Natural killer cell (primary cell): ENCODE data around the gene MYO9A. TPM values are rescaled to one million over a fixed set of nuclear protein-coding genes. Genes with fewer than 3 reads are reported as not detected.

Experiments
- ATAC-seq, 3 donors: fragments of 150-1000 bp in 2 of 3; fragments of 200-7000 bp in 1 of 3; cut with Tn5 transposase; 1 replicate in 1 of 3; 2 replicates in 2 of 3; pipeline ENCODE4 v1.10.0; 2021; ENCODE audit warnings: mild to moderate bottlenecking in 2 of 3, moderate library complexity in 2 of 3
- DNase-seq, 2 donors: peaks; one replicate each; pipeline versions ENCODE4 v3.0.0 to v3.0.0-alpha.2; 2013 to 2021; ENCODE audit warnings: mixed read lengths in 1 of 2
- H3K27ac ChIP-seq: one replicate; pipeline ENCODE4 v1.5.1; 2013; ENCODE audit warnings: mild to moderate bottlenecking, low read length
- H3K27me3 ChIP-seq: one replicate; pipeline ENCODE4 v1.6.1; 2013; ENCODE audit warnings: low read length; ENCODE audit not compliant: control insufficient read depth, insufficient read depth
- H3K36me3 ChIP-seq: one replicate; pipeline ENCODE4 v1.6.1; 2013; ENCODE audit warnings: low read length; ENCODE audit not compliant: control insufficient read depth, insufficient read depth
- H3K4me1 ChIP-seq: one replicate; pipeline ENCODE4 v1.6.1; 2013; ENCODE audit warnings: low read length; ENCODE audit not compliant: control insufficient read depth, insufficient read depth
- H3K4me3 ChIP-seq: one replicate; pipeline ENCODE4 v1.5.1; 2013; ENCODE audit warnings: low read length
- H3K9me3 ChIP-seq: one replicate; pipeline ENCODE4 v1.6.1; 2013; ENCODE audit warnings: low read length; ENCODE audit not compliant: control insufficient read depth, insufficient read depth
- H3K27ac Mint-ChIP-seq, 2 donors: one replicate each; pipeline ENCODE4 v1.8.0; 2022; ENCODE audit warnings: mild to moderate bottlenecking in 2 of 2, mixed read lengths in 2 of 2, moderate library complexity in 1 of 2
- H3K27me3 Mint-ChIP-seq, 2 donors: one replicate each; pipeline ENCODE4 v1.8.0; 2022; ENCODE audit warnings: low read depth in 2 of 2, mixed read lengths in 2 of 2
- H3K36me3 Mint-ChIP-seq: one replicate; pipeline ENCODE4 v1.8.0; 2022; ENCODE audit warnings: mixed read lengths
- H3K4me1 Mint-ChIP-seq, 2 donors: one replicate each; pipeline ENCODE4 v1.8.0; 2022; ENCODE audit warnings: mixed read lengths in 2 of 2
- H3K4me3 Mint-ChIP-seq: one replicate; pipeline ENCODE4 v1.8.0; 2022; ENCODE audit warnings: mild to moderate bottlenecking, moderate library complexity, mixed read lengths
- H3K9me3 Mint-ChIP-seq, 2 donors: one replicate each; pipeline ENCODE4 v1.8.0; 2022; ENCODE audit warnings: mixed read lengths in 2 of 2
- WGBS: methylation state at CpG from one replicate; pipeline ENCODE4 v1.1.7; 2013; ENCODE audit warnings: missing lambda C conversion rate; ENCODE audit not compliant: insufficient coverage; 5-methylcytosine and 5-hydroxymethylcytosine counted together
- intact Hi-C: fragments of 100-400 bp; cut with micrococcal nuclease; formaldehyde crosslinking; loops from one replicate; pipeline ENCODE4 v1.14.2; 2022
- total RNA-seq, 4 donors: library from RNA; stranded (reverse); fragments of 120-200 nt in 1 of 4; gene quantifications; one replicate each; pipeline versions ENCODE4 v1.2.3 to v1.2.4, GENCODE V29; 2013 to 2022
- TF ChIP-seq, protein P1 (sequence below): fragments of 200-600 bp; IDR thresholded peaks from one replicate; pipeline ENCODE4 v1.8.0; 2022; ENCODE audit warnings: antibody characterized with exemption

The MYO9A gene
- total RNA-seq, 3 donors from 2014 or later (not counting 1 experiment from before 2014, with no cell fraction given): 36.3 to 40.4 (median 37.3) TPM

DNA sequence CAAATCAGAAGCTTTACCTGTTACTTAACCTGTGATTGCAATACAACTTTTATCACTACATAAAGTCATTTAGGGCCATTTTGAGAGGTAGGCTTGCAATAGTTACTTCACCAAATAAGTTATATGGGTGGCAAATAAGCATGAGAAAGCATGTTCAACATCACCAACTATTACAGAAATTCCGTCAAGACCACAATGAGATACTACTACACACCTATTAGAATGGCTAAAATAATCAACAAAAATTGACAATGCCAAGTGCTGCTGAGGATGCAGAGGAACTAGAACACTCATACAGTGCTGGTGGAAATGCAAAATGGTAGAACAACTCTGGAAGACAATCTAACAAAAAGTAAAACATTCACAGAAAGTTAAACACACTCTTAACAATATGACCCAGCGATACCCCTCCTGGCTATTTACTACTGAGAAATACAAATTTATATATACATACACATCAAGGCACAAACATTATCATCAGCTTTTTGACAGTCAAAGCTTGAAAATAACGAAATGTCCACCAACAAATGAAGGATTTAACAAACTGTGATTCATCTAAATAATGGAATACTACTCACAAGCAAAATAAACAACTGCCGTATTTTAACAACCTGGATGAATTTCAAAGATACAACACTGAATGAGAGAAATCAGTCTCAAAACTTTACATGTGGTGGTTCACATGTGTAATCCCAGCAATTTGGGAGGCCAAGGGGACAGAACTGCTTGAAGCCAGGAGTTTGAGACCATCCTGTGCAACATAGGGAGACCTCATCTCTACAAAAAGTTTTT lies 82.9 kb downstream of the MYO9A start:
- ATAC-seq (no peak), DNase-seq (no peak)
- no peak overlapping the region for H3K27ac Mint-ChIP-seq
- Histone ChIP-seq H3K36me3 (no peaks in the 10 kb centered on the region), H3K9me3 (no peaks in the 10 kb centered on the region), H3K27ac (no peak overlapping the region), H3K4me3 (no peak overlapping the region), H3K27me3 (no peaks in the 10 kb centered on the region), H3K4me1 (no peaks in the 10 kb centered on the region)
- WGBS: 92% methylated on average over 4 of the region's 4 CpGs
- intact Hi-C loops: no loop called here
- TF ChIP-seq, protein P1, sequence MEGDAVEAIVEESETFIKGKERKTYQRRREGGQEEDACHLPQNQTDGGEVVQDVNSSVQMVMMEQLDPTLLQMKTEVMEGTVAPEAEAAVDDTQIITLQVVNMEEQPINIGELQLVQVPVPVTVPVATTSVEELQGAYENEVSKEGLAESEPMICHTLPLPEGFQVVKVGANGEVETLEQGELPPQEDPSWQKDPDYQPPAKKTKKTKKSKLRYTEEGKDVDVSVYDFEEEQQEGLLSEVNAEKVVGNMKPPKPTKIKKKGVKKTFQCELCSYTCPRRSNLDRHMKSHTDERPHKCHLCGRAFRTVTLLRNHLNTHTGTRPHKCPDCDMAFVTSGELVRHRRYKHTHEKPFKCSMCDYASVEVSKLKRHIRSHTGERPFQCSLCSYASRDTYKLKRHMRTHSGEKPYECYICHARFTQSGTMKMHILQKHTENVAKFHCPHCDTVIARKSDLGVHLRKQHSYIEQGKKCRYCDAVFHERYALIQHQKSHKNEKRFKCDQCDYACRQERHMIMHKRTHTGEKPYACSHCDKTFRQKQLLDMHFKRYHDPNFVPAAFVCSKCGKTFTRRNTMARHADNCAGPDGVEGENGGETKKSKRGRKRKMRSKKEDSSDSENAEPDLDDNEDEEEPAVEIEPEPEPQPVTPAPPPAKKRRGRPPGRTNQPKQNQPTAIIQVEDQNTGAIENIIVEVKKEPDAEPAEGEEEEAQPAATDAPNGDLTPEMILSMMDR: no peak
- no peaks in the 10 kb centered on the region for H3K27me3 Mint-ChIP-seq
- no peak overlapping the region for H3K4me3 Mint-ChIP-seq
- peaks cover 16 to 24% of the 10 kb centered on the region in 2 donors for H3K4me1 Mint-ChIP-seq
- peaks cover 0 to 4% of the 10 kb centered on the region in 2 donors for H3K9me3 Mint-ChIP-seq
- no peaks in the 10 kb centered on the region for H3K36me3 Mint-ChIP-seq

DNA sequence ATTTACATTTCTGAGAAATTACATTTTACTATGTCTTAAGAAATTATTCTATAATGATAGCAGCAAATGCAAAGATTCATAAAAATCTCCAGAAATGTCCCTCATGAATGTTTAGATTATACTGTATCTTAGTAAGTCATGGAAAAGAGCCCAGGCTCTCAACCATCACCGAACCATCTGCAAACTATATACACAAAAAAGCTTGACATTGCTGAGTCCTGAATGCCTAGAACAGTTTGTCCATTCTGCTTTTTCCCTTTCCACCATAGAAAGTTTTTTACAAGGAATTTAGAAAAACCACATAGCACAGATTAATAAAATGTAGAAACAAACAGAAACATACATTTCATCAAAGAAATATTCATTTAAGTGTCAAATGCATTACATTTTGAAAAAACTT lies 83.6 kb downstream of the MYO9A start:
- Histone ChIP-seq H3K4me3 (no peak overlapping the region), H3K4me1 (no peaks in the 10 kb centered on the region), H3K9me3 (no peaks in the 10 kb centered on the region), H3K36me3 (no peaks in the 10 kb centered on the region), H3K27ac (no peak overlapping the region), H3K27me3 (no peaks in the 10 kb centered on the region)
- 100% methylated on average over 1 of the region's 1 CpG for WGBS
- Mint-ChIP-seq H3K4me3 (no peak overlapping the region), H3K4me1 (peaks cover 16 to 24% of the 10 kb centered on the region in 2 donors), H3K9me3 (peaks cover 0 to 4% of the 10 kb centered on the region in 2 donors), H3K27me3 (no peaks in the 10 kb centered on the region), H3K36me3 (no peaks in the 10 kb centered on the region), H3K27ac (no peak overlapping the region)
- no peak for DNase-seq
- TF ChIP-seq, protein P1: no peak
- intact Hi-C loops: no loop called here
- no peak for ATAC-seq

DNA sequence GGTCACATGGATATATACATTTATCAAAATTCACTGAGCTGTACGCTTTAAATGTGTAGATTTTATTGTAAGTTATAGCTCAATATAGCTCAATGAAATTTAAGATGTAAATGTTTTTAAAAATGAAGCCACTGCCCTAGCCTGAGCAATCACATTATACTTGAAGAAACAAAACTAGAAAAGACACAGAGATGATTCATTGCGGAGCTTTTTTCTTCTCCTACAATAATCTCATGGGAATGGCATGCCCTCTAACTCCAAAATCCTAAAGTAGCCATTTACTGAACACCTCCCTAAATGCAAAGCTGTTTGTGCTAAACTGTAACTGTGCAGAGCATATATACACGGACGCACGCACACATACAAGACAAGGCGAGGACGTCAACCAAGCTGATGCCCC lies 84.2 kb downstream of the MYO9A start:
- H3K4me1 Mint-ChIP-seq: peaks cover 16 to 24% of the 10 kb centered on the region in 2 donors
- H3K36me3 Mint-ChIP-seq: no peaks in the 10 kb centered on the region
- H3K9me3 Mint-ChIP-seq: peaks cover 0 to 4% of the 10 kb centered on the region in 2 donors
- H3K4me3 ChIP-seq: no peak overlapping the region
- H3K27ac Mint-ChIP-seq: no peak overlapping the region
- no peaks in the 10 kb centered on the region for H3K36me3 ChIP-seq
- no peaks in the 10 kb centered on the region for H3K27me3 ChIP-seq
- H3K4me1 ChIP-seq: no peaks in the 10 kb centered on the region
- intact Hi-C loops: no loop called here
- WGBS: 99% methylated on average over 6 of the region's 7 CpGs
- H3K27me3 Mint-ChIP-seq: no peaks in the 10 kb centered on the region
- no peak overlapping the region for H3K4me3 Mint-ChIP-seq
- ATAC-seq (no peak), DNase-seq (no peak)
- H3K27ac ChIP-seq: no peak overlapping the region
- TF ChIP-seq, protein P1: no peak
- H3K9me3 ChIP-seq: no peaks in the 10 kb centered on the region

DNA sequence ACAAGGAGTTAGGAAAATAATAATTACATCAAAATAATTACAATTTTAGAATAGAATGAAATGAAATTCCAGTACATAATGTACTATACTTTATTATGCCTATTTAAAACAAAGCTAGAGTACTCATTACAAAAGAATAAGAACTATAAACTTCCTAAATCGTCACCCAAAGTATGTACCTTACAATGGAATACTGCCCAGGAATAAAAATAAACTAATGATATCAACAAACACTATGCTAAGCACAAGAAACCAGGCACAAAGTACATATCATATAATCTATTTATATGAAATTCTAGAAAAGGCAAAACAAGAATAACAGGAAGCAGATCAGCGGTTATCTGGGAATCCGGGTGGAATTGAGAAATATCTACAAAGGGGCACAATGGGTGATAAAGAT lies 84.7 kb downstream of the MYO9A start:
- Mint-ChIP-seq H3K27ac (no peak overlapping the region), H3K4me1 (peaks cover 16 to 19% of the 10 kb centered on the region in 2 donors), H3K4me3 (no peak overlapping the region), H3K27me3 (no peaks in the 10 kb centered on the region), H3K36me3 (no peaks in the 10 kb centered on the region), H3K9me3 (peaks cover 0 to 4% of the 10 kb centered on the region in 2 donors)
- TF ChIP-seq, protein P1: no peak
- H3K4me1 ChIP-seq: no peaks in the 10 kb centered on the region
- WGBS: 93% methylated on average over 2 of the region's 3 CpGs
- H3K9me3 ChIP-seq: no peaks in the 10 kb centered on the region
- intact Hi-C loops: no loop called here
- no peak overlapping the region for H3K4me3 ChIP-seq
- DNase-seq (no peak), ATAC-seq (no peak)
- H3K27ac ChIP-seq: no peak overlapping the region
- H3K36me3 ChIP-seq: no peaks in the 10 kb centered on the region
- H3K27me3 ChIP-seq: no peaks in the 10 kb centered on the region
